H1 (cell line): Measurements from ENCODE around the gene DPYD. TPM values are rescaled to one million over a fixed set of nuclear protein-coding genes. Genes with fewer than 3 reads are reported as not detected.

Experiments used
- CTCF ChIA-PET: fragments of 300-600 bp; sonication (Branson Sonifier 250); formaldehyde crosslinking; loops from one replicate; lab custom pipeline; 2021; ENCODE audit not compliant: partially characterized antibody; lab: Charles Lee
- POLR2A ChIA-PET: fragments of 300-600 bp; sonication (Branson Sonifier 250); formaldehyde crosslinking; loops from one replicate; lab custom pipeline; 2021; ENCODE audit warnings: inconsistent platforms; ENCODE audit not compliant: partially characterized antibody; lab: Charles Lee
- DNase-seq, 2 experiments: peaks; one replicate each; pipeline versions ENCODE4 v3.0.0 to v3.0.0-alpha.2; 2010 to 2022; ENCODE audit warnings: low spot score in 2 of 2, low read depth in 1 of 2, mixed read lengths in 1 of 2
- FAIRE-seq: peaks from 2 replicates; lab custom pipeline; 2011; peaks lifted over from hg19 to GRCh38; lab: Jason Lieb, UNC
- H2AFZ ChIP-seq: 2 replicates; pipeline ENCODE4 v1.8.1; 2012; ENCODE audit warnings: low read length, inconsistent platforms
- H2AK5ac ChIP-seq: 2 replicates; pipeline ENCODE4 v1.6.1; 2013; ENCODE audit warnings: low read depth, low read length
- H2BK120ac ChIP-seq: replicated peaks from 2 replicates; pipeline ENCODE3; 2013; ENCODE audit warnings: low read depth, low read length, inconsistent platforms
- H2BK12ac ChIP-seq: 2 replicates; pipeline ENCODE4 v1.6.1; 2013; ENCODE audit warnings: low read depth, low read length
- H2BK15ac ChIP-seq: 2 replicates; pipeline ENCODE4 v1.6.1; 2013; ENCODE audit warnings: low read length
- H2BK20ac ChIP-seq: 2 replicates; pipeline ENCODE4 v1.6.1; 2013; ENCODE audit warnings: low read length
- H2BK5ac ChIP-seq: 2 replicates; pipeline ENCODE4 v1.6.1; 2013; ENCODE audit warnings: low read depth, low read length
- H3K14ac ChIP-seq: 2 replicates; pipeline ENCODE4 v1.6.1; 2013; ENCODE audit warnings: inconsistent platforms; ENCODE audit not compliant: insufficient read length
- H3K18ac ChIP-seq: 2 replicates; pipeline ENCODE4 v1.6.1; 2013; ENCODE audit warnings: low read length; ENCODE audit errors: extremely low read depth
- H3K23ac ChIP-seq: 2 replicates; pipeline ENCODE4 v1.6.1; 2013; ENCODE audit warnings: inconsistent platforms; ENCODE audit not compliant: insufficient read length
- H3K23me2 ChIP-seq: 2 replicates; pipeline ENCODE4 v1.6.1; 2013; ENCODE audit warnings: low read depth, low read length
- H3K27ac ChIP-seq: 2 replicates; pipeline ENCODE4 v1.6.1; 2011; ENCODE audit warnings: low read depth, low read length, inconsistent platforms
- H3K27me3 ChIP-seq, 4 experiments: replicated peaks in 1 of 4; 1 replicate in 1 of 4; 2 replicates in 3 of 4; pipeline versions ENCODE4 v1.6.1 to v1.8.1; 2011 to 2013; ENCODE audit warnings: low read length in 3 of 4, mild to moderate bottlenecking in 3 of 4, inconsistent platforms in 2 of 4, mixed read lengths in 2 of 4, moderate library complexity in 1 of 4; ENCODE audit not compliant: control insufficient read depth in 3 of 4, insufficient read depth in 3 of 4; ENCODE audit errors: extremely low read depth in 1 of 4
- H3K36me3 ChIP-seq, 4 experiments: 2 replicates each; pipeline versions ENCODE4 v1.6.1 to v1.8.1; 2011 to 2013; ENCODE audit warnings: mild to moderate bottlenecking in 4 of 4, low read length in 3 of 4, moderate library complexity in 2 of 4, control low read depth in 1 of 4, inconsistent platforms in 1 of 4; ENCODE audit not compliant: insufficient read depth in 4 of 4, control insufficient read depth in 2 of 4
- H3K4ac ChIP-seq: replicated peaks from 2 replicates; pipeline ENCODE3; 2013; ENCODE audit warnings: low read length, low read depth, mixed read lengths, inconsistent platforms; ENCODE audit not compliant: insufficient read length
- H3K4me1 ChIP-seq, 4 experiments: replicated peaks in 1 of 4; 1 replicate in 1 of 4; 2 replicates in 3 of 4; pipeline versions ENCODE4 v1.6.1 to v1.8.1; 2011 to 2013; ENCODE audit warnings: low read length in 3 of 4, inconsistent platforms in 2 of 4, mixed read lengths in 1 of 4; ENCODE audit not compliant: insufficient read depth in 4 of 4, control insufficient read depth in 3 of 4
- H3K4me2 ChIP-seq, 2 experiments: 2 replicates each; pipeline versions ENCODE4 v1.6.1 to v1.8.1; 2011 to 2013; ENCODE audit warnings: low read depth in 2 of 2, low read length in 2 of 2, control low read depth in 1 of 2, inconsistent platforms in 1 of 2, mild to moderate bottlenecking in 1 of 2; ENCODE audit not compliant: insufficient read depth in 1 of 2
- H3K4me3 ChIP-seq, 4 experiments: fragments of 200-600, 300-600 bp in 1 of 4; sonication (generic), shearing (Covaris generic), sonication (Bioruptor Twin) in 1 of 4; 2 replicates each; pipeline versions ENCODE4 v1.5.1 to v1.8.1; 2011 to 2016; ENCODE audit warnings: low read length in 4 of 4, low read depth in 3 of 4, control low read depth in 2 of 4, inconsistent platforms in 2 of 4, mild to moderate bottlenecking in 2 of 4, mixed read lengths in 1 of 4, moderate library complexity in 1 of 4; ENCODE audit not compliant: insufficient read depth in 2 of 4; ENCODE audit errors: extremely low read depth in 1 of 4
- H3K56ac ChIP-seq: replicated peaks from 2 replicates; pipeline ENCODE3; 2013; ENCODE audit warnings: low read depth, mild to moderate bottlenecking, mixed read lengths, low read length, inconsistent platforms; ENCODE audit not compliant: insufficient read length
- H3K79me1 ChIP-seq: 2 replicates; pipeline ENCODE4 v1.6.1; 2013; ENCODE audit warnings: low read depth, low read length, control low read depth
- H3K79me2 ChIP-seq, 2 experiments: 2 replicates each; pipeline versions ENCODE4 v1.6.1 to v1.8.1; 2012 to 2013; ENCODE audit warnings: low read length in 2 of 2, mild to moderate bottlenecking in 2 of 2, inconsistent platforms in 1 of 2; ENCODE audit not compliant: insufficient read depth in 2 of 2, control insufficient read depth in 1 of 2
- H3K9ac ChIP-seq, 4 experiments: replicated peaks in 1 of 4; 1 replicate in 1 of 4; 2 replicates in 3 of 4; pipeline versions ENCODE4 v1.6.1 to v1.8.1; 2011 to 2013; ENCODE audit warnings: low read depth in 3 of 4, low read length in 3 of 4, control low read depth in 2 of 4, mild to moderate bottlenecking in 2 of 4, moderate library complexity in 2 of 4, inconsistent platforms in 1 of 4; ENCODE audit errors: extremely low read depth in 1 of 4
- H3K9me3 ChIP-seq, 2 experiments: 2 replicates each; pipeline versions ENCODE4 v1.6.1 to v1.8.1; 2012 to 2013; ENCODE audit warnings: mild to moderate bottlenecking in 2 of 2, moderate library complexity in 2 of 2, control low read depth in 1 of 2, inconsistent platforms in 1 of 2, low read depth in 1 of 2, low read length in 1 of 2, mixed read lengths in 1 of 2; ENCODE audit not compliant: insufficient read depth in 2 of 2
- H4K20me1 ChIP-seq, 2 experiments: replicated peaks in 1 of 2; 2 replicates each; pipeline versions ENCODE3 to v1.8.1; 2011 to 2013; ENCODE audit warnings: inconsistent platforms in 2 of 2, low read length in 2 of 2, mild to moderate bottlenecking in 1 of 2; ENCODE audit not compliant: insufficient read depth in 2 of 2, control insufficient read depth in 1 of 2
- H4K5ac ChIP-seq: 2 replicates; pipeline ENCODE4 v1.6.1; 2013; ENCODE audit warnings: low read length, low read depth, mixed read lengths, inconsistent platforms; ENCODE audit not compliant: insufficient read length
- H4K8ac ChIP-seq: 2 replicates; pipeline ENCODE4 v1.8.0; 2013; ENCODE audit warnings: mild to moderate bottlenecking, moderate library complexity, low read length, inconsistent platforms; ENCODE audit not compliant: insufficient read depth; ENCODE audit errors: extremely low read depth
- H4K91ac ChIP-seq: replicated peaks from 2 replicates; pipeline ENCODE3; 2013; ENCODE audit warnings: low read length, mixed read lengths, inconsistent platforms; ENCODE audit not compliant: insufficient read length
- CBX5 ChIP-seq: fragments of 300-800, 300-1000 bp; sonication (generic); IDR thresholded peaks from 2 replicates; pipeline ENCODE4 v1.7.1; 2016; ENCODE audit warnings: antibody characterized with exemption, low read length, low read depth
- CHD2 ChIP-seq: IDR thresholded peaks from 2 replicates; pipeline ENCODE4 v1.6.1; 2012; ENCODE audit warnings: low read length, improper control_type of control experiment
- EGR1 ChIP-seq: IDR thresholded peaks from 2 replicates; pipeline ENCODE4 v1.6.1; 2011; ENCODE audit warnings: low read depth, low read length, borderline replicate concordance
- FOSL1 ChIP-seq: IDR thresholded peaks from 2 replicates; pipeline ENCODE4 v1.6.1; 2011; ENCODE audit warnings: mild to moderate bottlenecking, low read depth, low read length, moderate library complexity; ENCODE audit not compliant: insufficient read depth
- HDAC6 ChIP-seq: IDR thresholded peaks from one replicate; pipeline ENCODE4 v1.7.1; 2012; ENCODE audit warnings: low read depth, mild to moderate bottlenecking, inconsistent platforms, low read length, moderate library complexity
- RAD21 ChIP-seq, 2 experiments: IDR thresholded peaks in 1 of 2; conservative IDR thresholded peaks in 1 of 2; 2 replicates each; pipeline ENCODE4 v1.6.1; 2011; ENCODE audit warnings: low read depth in 2 of 2, low read length in 2 of 2, improper control_type of control experiment in 1 of 2, inconsistent platforms in 1 of 2, mild to moderate bottlenecking in 1 of 2, moderate library complexity in 1 of 2
- RBBP5 ChIP-seq: IDR thresholded peaks from 2 replicates; pipeline ENCODE4 v1.7.1; 2012; ENCODE audit warnings: low read depth, mild to moderate bottlenecking, inconsistent platforms, low read length, moderate library complexity, borderline replicate concordance
- RNF2 ChIP-seq: fragments of 200-900, 300-1000 bp; sonication (generic); IDR thresholded peaks from 2 replicates; pipeline ENCODE4 v1.7.1; 2016; ENCODE audit warnings: borderline replicate concordance, low read depth, mild to moderate bottlenecking, antibody characterized with exemption, low read length; ENCODE audit not compliant: poor library complexity, severe bottlenecking; ENCODE audit errors: missing control alignments
- SRF ChIP-seq: IDR thresholded peaks from 2 replicates; pipeline ENCODE4 v1.6.1; 2011; ENCODE audit warnings: mild to moderate bottlenecking, low read depth, low read length, moderate library complexity
- WGBS, 2 experiments: shearing (Covaris generic) in 1 of 2; methylation state at CpG; one replicate each; pipeline versions ENCODE4 v1.1.6 to v1.1.7; 2013 to 2015; ENCODE audit warnings: low lambda C conversion rate in 2 of 2, mixed read lengths in 2 of 2, inconsistent platforms in 1 of 2, low coverage in 1 of 2, missing lambda C conversion rate in 1 of 2; ENCODE audit not compliant: insufficient replicate concordance in 2 of 2, insufficient coverage in 1 of 2, insufficient read length in 1 of 2; ENCODE audit errors: extremely low coverage in 1 of 2, missing lambda C conversion rate in 1 of 2; 5-methylcytosine and 5-hydroxymethylcytosine counted together
- polyA plus RNA-seq, 7 experiments: library from polyadenylated mRNA; depleted of rRNA in 3 of 7; stranded (reverse) in 5 of 7; unstranded in 2 of 7; fragments of >200 nt in 5 of 7; fragments of 200-250 nt in 2 of 7; gene quantifications; 1 replicate in 5 of 7; 2 replicates in 1 of 7; 4 replicates in 1 of 7; pipeline versions ENCODE4 v1.2.1 to v1.2.3, GENCODE V29; 2011 to 2013; ENCODE audit warnings: missing spikeins in 2 of 7, mixed read lengths in 2 of 7
- total RNA-seq: library from RNA; stranded (reverse); fragmentation: NEBNext Ultra II Directional; extraction: Animal tissue kit (Norgen Biotek cat#: 25700); gene quantifications from 2 replicates; pipeline ENCODE4 v1.2.1, GENCODE V29; 2021
- TF ChIP-seq, protein P1 (sequence below): IDR thresholded peaks from 2 replicates; pipeline ENCODE4 v1.6.1; 2012; ENCODE audit warnings: low read length, inconsistent platforms
- TF ChIP-seq, protein P2 (sequence below): IDR thresholded peaks from 2 replicates; pipeline ENCODE4 v1.6.1; 2011; ENCODE audit warnings: low read length, improper control_type of control experiment

DPYD gene
- total and polyA plus RNA-seq, 2 of the 8 experiments (the other 6 are each of a cell fraction or from before 2014, with no cell fraction given): 0.29 to 0.73 TPM

DNA sequence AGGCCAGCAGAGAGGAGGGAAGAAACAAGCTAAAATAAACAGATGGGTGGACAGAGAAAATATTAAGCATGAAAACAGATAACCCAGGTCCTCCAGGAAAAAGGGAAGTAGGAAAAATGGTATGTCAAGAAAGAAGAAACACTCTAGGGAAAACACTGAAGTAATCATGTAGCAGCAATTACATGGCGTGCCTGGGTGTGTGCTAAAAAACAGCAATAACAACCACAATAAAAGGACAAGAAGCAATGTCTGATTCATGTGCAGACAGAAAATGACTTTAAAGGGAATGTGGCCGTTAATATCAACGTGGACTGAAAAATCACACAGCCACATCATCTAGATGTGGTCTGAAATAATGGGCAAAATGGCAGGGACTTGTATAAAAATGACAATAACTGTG lies 829.6 kb downstream of the DPYD start:
- Histone ChIP-seq H3K56ac (no peak overlapping the region), H3K23me2 (no peaks in the 10 kb centered on the region), H2BK5ac (no peak overlapping the region), H3K4me3 (no peak overlapping the region), H3K18ac (no peak overlapping the region), H2AK5ac (no peak overlapping the region), H3K79me1 (no peaks in the 10 kb centered on the region), H3K4me1 (no peaks in the 10 kb centered on the region; a peak in 1 of 7 replicates), H2BK15ac (no peak overlapping the region), H4K8ac (no peak overlapping the region), H3K23ac (no peak overlapping the region), H3K27me3 (no peaks in the 10 kb centered on the region), H3K27ac (no peak overlapping the region), H2AFZ (no peak overlapping the region), H3K4ac (no peak overlapping the region), H3K4me2 (no peak overlapping the region), H2BK12ac (no peak overlapping the region), H4K91ac (no peak overlapping the region), H3K79me2 (no peaks in the 10 kb centered on the region), H2BK20ac (no peak overlapping the region), H3K9ac (no peak overlapping the region), H2BK120ac (no peak overlapping the region), H4K5ac (no peak overlapping the region), H3K36me3 (no peaks in the 10 kb centered on the region), H3K9me3 (no peaks in the 10 kb centered on the region), H3K14ac (no peak overlapping the region), H4K20me1 (no peaks in the 10 kb centered on the region)
- 93% methylated on average over 3 of the region's 3 CpGs; no CpG with 5 or more reads in 1 of the 2 experiments for WGBS, 2 experiments
- ChIA-PET CTCF (no interaction called here), POLR2A (no interaction called here)
- DNase-seq (no peak), FAIRE-seq (no peak)
- TF ChIP-seq EGR1 (no peak), SRF (no peak), CBX5 (no peak), RBBP5 (no peak), HDAC6 (no peak), CHD2 (no peak), RAD21 (IDR thresholded peaks at IDR 0.05 in 1 of 2, conservative IDR thresholded peaks at IDR 0.05 in 1 of 2; ENCODE audit: low read depth in 2 of 2, low read length in 2 of 2) (no peak), FOSL1 (no peak), RNF2 (no peak)
- TF ChIP-seq, protein P1, sequence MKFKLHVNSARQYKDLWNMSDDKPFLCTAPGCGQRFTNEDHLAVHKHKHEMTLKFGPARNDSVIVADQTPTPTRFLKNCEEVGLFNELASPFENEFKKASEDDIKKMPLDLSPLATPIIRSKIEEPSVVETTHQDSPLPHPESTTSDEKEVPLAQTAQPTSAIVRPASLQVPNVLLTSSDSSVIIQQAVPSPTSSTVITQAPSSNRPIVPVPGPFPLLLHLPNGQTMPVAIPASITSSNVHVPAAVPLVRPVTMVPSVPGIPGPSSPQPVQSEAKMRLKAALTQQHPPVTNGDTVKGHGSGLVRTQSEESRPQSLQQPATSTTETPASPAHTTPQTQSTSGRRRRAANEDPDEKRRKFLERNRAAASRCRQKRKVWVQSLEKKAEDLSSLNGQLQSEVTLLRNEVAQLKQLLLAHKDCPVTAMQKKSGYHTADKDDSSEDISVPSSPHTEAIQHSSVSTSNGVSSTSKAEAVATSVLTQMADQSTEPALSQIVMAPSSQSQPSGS: no peak
- TF ChIP-seq, protein P2, sequence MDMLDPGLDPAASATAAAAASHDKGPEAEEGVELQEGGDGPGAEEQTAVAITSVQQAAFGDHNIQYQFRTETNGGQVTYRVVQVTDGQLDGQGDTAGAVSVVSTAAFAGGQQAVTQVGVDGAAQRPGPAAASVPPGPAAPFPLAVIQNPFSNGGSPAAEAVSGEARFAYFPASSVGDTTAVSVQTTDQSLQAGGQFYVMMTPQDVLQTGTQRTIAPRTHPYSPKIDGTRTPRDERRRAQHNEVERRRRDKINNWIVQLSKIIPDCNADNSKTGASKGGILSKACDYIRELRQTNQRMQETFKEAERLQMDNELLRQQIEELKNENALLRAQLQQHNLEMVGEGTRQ: no peak
